Effector CD4-positive, alpha-beta T cell (primary cell): ENCODE data around the gene FECH.

Source experiments
- DNase-seq: peaks from one replicate; pipeline ENCODE4 v3.0.0-alpha.2; 2020

FECH gene

GRCh38 chr18:57581301-57581934, 5.1 kb downstream of the FECH start:
- no peak for DNase-seq

- no peak for DNase-seq
Observed at GRCh38 chr18:57579934-57580333, 6.6 kb downstream of the FECH start.

GRCh38 chr18:57576316-57576715, 10.2 kb downstream of the FECH start:
- DNase-seq = no peak

- no peak for DNase-seq
Observed at GRCh38 chr18:57575542-57575941, 11.0 kb downstream of the FECH start.

DNA sequence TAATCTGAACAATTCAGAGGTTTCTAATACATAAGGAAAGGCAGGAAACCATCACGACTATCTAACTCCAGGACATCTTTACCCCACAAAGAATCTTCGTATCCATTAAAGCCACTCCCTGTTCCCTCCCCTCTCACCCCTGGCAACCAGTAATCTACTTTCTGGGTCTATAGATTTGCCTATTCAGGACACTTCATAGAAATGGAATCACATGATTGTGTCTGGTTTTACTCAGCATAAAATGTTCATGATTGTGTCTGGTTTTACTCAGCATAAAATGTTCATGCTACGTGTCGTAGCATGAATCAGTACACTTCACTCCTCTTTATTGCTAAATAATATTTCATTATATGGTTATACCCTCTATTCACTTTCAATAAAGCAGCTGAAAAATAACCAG, 11.6 kb downstream of the FECH start:
- DNase-seq = no peak

GRCh38 chr18:57570162-57570561, 16.3 kb downstream of the FECH start:
- no peak for DNase-seq

DNA sequence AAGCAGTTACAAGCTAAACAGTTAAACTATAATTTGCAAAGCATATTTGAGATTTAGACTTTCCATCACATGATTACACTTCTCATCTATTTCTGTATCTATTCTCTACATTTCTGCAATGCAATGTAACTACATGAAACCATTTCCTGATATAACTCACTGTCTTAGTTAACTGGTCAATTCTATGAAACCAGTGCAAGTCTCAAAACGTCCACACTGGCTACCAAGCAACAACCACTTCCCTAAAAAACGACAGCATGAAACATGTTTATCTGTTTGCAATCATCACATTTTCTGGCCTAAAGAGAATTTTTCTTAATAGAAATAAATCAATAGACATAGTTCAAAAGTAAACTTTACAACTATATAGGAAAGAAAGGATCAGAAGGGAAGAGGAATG, 17.4 kb downstream of the FECH start:
- no peak for DNase-seq

- peak; percentile 27 for DNase-seq
Observed at GRCh38 chr18:57561728-57562423, 24.6 kb downstream of the FECH start.

DNA sequence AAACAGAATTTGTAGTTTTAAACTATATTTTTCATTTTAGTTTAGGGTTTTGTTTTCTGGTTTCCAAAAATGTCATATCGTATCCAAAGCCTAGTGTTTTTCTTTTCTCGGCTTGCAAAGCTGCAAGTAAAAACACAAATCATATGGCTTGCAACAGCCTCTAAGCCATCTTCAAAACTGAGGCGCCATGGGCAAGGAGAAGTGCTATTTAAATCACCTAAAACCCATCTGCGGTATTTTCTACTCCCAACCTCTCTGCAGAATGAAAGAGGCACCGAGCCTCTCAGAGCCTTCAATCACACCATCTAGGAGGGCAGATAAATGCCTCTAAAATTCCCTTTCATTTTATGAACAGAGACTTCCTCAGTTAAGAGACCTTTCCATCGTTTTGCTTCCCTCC, 25.2 kb downstream of the FECH start:
- no peak for DNase-seq

DNA sequence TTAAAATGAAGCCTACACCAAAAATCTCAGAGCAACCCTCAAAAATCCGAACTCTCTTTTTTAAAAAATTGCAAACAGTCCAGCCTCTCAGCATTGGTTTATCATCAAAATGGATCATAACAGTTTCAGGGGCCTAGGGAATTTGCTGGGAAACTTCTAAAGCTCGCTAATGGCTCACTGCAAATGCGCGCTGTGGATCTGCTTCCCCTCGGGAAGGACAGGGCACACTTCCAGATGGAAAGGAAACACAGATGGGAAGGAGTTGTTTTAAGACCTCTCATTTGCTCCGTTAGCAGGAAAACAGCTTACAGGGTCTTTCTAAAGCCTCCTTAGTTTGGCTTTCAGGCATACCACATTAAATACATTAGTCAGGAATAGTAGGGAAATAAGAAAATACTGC, 27.2 kb downstream of the FECH start:
- no peak for DNase-seq

DNA sequence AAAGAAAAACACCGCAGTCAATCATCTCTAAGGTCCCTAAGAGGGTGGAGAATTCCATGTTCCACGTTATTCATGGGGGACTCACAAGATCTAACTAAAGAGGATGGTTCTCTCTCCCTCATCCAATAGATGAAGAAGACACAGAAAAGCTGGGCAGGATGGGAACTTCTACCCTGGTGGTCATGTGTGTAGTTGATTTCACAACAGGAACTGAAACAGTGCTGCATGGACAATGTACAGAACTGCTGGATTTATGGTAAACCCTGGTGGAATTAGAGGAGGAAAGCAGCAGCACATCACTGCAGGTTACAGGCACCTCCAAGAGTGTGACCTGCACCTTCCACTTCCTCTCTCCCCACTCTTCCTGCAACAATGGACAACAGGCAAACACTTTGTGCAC, 31.4 kb downstream of the FECH start:
- no peak for DNase-seq

DNA sequence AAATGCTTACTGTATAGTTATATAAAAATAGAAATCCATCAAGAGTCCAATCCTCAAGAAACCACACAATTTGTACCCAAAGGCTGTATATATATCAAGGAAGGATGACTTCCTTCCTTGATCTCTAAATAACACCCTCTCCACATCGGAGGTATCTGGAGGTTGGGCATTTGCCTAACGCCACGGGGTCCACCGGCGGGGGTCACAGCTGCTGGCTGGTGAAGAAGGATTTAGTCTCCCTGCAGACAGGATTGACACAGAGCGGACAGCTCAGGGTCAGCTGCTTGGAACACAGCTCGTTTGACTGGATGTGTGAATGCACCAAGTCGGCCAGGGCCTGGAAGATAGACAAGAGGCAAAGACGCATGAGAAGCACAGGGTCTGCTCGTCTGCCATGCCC, 36.0 kb downstream of the FECH start:
- DNase-seq = no peak

DNA sequence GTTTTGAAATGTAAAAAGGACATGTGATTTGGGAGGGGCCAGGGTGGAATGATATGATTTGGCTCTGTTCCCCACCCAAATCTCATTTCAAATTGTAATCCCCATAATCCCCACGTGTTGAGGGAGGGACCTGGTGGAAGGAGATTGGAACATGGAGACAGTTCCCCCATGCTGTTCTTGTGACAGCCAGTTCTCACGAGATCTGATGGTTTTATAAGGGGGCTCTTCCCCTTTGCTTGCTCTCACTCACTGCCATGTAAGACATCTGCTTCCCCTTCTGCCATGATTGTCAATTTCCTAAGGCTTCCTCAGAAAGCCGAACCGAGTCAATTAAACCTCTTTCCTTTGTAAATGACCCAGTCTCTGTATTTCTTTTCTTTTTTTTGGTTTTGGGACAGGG, 39.2 kb downstream of the FECH start:
- no peak for DNase-seq

DNA sequence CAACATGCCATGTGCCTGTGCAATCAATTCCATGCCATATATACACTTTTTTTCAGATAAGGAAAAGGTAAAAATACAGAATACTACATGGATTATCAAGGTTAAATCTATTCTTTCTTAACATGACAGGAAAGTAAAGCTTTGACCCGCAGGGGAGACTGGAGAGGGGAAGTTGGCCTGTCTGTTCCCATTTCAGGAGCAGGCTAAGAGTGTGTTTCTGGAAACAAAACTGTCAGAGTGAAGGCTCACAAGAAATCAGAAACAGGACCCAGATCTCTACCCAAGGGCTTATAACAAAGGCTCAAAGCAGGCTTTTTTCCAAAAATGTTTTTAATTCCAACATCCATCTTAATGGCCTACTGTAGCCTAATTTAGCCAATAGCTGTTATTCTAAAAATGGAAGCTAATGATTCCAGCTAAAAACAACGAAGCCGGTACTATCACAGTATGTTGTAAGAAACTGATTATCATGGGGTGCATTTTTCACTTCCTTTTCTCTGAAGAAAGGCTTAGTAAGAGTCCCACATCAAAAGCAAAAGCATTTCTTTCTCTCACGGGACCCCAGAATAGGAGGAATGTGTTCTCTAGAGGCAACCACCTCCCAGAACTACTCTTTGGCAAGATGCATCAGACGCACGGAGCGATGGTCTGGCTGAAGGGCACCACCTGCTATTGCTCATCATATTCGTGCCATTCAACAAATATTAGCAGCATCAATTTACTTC, 41.4 kb downstream of the FECH start:
- DNase-seq = no peak

- DNase-seq = no peak
Observed at GRCh38 chr18:57543560-57543959, 42.9 kb downstream of the FECH start.

DNA sequence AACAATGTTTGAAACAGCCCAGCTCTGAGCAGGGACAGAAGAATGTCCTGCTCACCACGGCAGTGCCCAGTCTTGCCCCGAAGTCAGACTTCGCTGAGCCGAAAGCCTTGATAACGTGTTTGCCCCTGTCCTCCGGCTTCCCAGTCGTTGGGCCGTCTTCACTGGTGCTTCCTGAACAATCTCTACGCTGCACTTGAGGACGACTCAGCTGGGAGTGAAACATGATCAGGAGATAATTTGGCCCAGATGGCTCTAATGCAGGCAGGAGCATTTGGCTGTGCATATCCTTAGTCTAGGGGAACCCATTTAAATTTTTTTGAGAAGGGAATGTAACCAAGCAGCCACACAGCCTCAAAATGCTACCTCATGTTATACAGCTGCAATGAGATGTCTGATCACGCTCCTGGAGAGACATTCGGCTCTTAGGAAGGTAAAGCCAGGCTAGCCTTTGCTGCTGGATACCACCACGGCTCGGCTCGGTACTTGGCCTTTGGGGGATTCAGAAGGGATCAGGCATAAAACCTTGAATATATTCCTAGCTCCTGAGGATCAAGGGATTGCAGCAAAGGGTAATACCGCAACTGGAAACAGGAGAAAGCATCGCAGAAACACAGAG, 43.6 kb downstream of the FECH start:
- DNase-seq = no peak

- no peak for DNase-seq
Observed at GRCh38 chr18:57542126-57542525, 44.4 kb downstream of the FECH start.

DNA sequence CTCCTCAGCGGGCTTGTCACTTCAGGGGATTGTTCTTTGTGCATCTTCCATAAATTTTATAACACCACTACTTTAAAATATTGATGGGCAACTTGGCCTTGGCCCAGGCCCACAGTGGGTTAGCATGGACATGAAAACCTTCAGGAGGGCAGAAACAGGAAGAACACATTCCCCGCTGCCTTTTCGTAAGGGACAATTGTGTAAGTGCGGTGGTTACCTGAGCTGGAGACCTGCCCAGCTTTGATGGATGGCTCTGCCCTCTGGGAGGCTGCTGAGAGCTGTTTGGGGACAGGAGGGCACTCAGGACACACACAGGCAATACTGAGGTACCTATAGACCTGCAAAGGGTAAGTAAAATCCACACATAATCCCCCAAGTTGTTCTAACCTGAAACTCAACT, 46.8 kb downstream of the FECH start:
- DNase-seq = no peak

GRCh38 chr18:57538614-57539013, 47.9 kb downstream of the FECH start:
- no peak for DNase-seq

GRCh38 chr18:57534511-57534909, 52.0 kb downstream of the FECH start:
- DNase-seq = no peak

GRCh38 chr18:57533868-57534510, 52.5 kb downstream of the FECH start:
- no peak for DNase-seq

DNA sequence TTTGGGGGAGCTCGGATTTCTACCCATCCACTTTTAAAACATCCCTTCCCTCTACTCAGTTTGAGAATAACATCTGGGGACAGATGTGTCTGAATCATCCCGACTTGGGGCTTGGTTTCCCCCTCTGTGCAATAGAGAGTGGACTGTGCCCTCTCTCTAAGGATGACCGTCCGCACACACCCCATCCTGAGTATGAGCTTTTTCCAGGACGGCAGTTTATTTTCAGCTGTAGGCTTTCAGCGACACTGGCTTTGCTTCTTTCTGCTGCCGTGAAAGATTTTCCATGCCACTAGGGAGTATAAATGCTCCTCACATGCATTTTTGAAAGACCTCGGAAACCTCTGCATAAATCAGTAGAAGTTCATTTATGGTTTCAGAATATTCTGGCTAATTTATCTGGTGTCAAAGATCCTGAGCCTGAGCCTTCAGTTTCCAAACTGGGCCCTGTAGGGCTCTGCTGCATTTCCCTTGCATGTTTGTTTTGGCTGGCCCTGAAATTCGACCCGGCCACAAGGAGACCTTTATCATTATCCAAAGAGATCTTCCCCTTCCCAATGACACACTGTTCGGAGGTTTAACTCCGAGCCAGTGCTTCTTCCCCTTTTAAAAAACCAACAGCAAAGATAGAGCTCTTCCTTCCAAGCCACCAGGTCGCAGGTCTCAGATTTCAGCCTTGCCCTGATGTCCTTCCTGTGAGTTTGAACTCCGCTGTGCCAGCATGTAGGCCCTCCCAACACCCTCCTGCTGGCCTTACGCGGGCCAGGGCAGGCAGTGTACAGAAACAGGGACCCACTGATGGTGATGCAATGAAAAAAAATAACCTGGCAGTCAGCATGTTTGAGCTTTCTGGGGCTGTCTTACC, 53.3 kb downstream of the FECH start:
- no peak for DNase-seq
